GM18505 (cell line): ENCODE results near the gene SMIM38.

ENCODE experiments used
- ATAC-seq: cut with Tn5 transposase; IDR thresholded peaks from one replicate; pipeline ENCODE4 v1.9.1; 2021; ENCODE audit not compliant: unreplicated experiment
- POLR2A ChIP-seq: IDR thresholded peaks from 4 replicates; pipeline ENCODE4 v1.6.1; 2011; ENCODE audit warnings: borderline replicate concordance; ENCODE audit not compliant: insufficient read depth, insufficient read length; ENCODE audit errors: extremely low read depth

Gene SMIM38

GRCh38 chr11:69153661-69154060 lies 2.1 kb upstream of the SMIM38 start:
- ATAC-seq: no peak
- TF ChIP-seq POLR2A: no peak

- TF ChIP-seq POLR2A: no peak
- no peak for ATAC-seq
Observed at GRCh38 chr11:69154211-69154913, 1.4 kb upstream of the SMIM38 start.

- TF ChIP-seq POLR2A: no peak
- no peak for ATAC-seq
Observed at GRCh38 chr11:69154938-69155301, 815 bp upstream of the SMIM38 start.

GRCh38 chr11:69156235-69156639 lies 502 bp downstream of the SMIM38 start:
- TF ChIP-seq POLR2A: no peak
- no peak for ATAC-seq

- no peak for TF ChIP-seq POLR2A
- no peak for ATAC-seq
Observed at GRCh38 chr11:69156673-69157155, 979 bp downstream of the SMIM38 start.

GRCh38 chr11:69157156-69157821 lies 1.6 kb downstream of the SMIM38 start:
- TF ChIP-seq POLR2A: no peak
- ATAC-seq: no peak

- ATAC-seq: no peak
- TF ChIP-seq POLR2A: no peak
Observed at GRCh38 chr11:69157822-69158231, 2.1 kb downstream of the SMIM38 start.

GRCh38 chr11:69158301-69159149 lies 2.8 kb downstream of the SMIM38 start:
- no peak for TF ChIP-seq POLR2A
- no peak for ATAC-seq

GRCh38 chr11:69159150-69159852 lies 3.6 kb downstream of the SMIM38 start:
- TF ChIP-seq POLR2A: no peak

GRCh38 chr11:69160296-69161116 lies 4.8 kb downstream of the SMIM38 start:
- no peak for ATAC-seq
- no peak for TF ChIP-seq POLR2A

More at GRCh38 chr11:69159150-69159852, 3.6 kb downstream of the SMIM38 start:
- no peak for ATAC-seq

- TF ChIP-seq POLR2A: no peak
- ATAC-seq: no peak
Observed at GRCh38 chr11:69161117-69161407, 5.3 kb downstream of the SMIM38 start.

GRCh38 chr11:69162505-69162904 lies 6.8 kb downstream of the SMIM38 start:
- no peak for TF ChIP-seq POLR2A
- no peak for ATAC-seq
